COLO829 (cell line): ENCODE measurements around the gene ABHD11.
"Not testable (repeated sequence)": the region's sequence is repeated elsewhere in the genome, so short reads cannot be mapped to it uniquely, and the experiment has no call there.

ENCODE experiments used
- DNase-seq: peaks from one replicate; pipeline ENCODE4 v3.0.0; 2012; ENCODE audit warnings: low spot score

The ABHD11 gene

DNA sequence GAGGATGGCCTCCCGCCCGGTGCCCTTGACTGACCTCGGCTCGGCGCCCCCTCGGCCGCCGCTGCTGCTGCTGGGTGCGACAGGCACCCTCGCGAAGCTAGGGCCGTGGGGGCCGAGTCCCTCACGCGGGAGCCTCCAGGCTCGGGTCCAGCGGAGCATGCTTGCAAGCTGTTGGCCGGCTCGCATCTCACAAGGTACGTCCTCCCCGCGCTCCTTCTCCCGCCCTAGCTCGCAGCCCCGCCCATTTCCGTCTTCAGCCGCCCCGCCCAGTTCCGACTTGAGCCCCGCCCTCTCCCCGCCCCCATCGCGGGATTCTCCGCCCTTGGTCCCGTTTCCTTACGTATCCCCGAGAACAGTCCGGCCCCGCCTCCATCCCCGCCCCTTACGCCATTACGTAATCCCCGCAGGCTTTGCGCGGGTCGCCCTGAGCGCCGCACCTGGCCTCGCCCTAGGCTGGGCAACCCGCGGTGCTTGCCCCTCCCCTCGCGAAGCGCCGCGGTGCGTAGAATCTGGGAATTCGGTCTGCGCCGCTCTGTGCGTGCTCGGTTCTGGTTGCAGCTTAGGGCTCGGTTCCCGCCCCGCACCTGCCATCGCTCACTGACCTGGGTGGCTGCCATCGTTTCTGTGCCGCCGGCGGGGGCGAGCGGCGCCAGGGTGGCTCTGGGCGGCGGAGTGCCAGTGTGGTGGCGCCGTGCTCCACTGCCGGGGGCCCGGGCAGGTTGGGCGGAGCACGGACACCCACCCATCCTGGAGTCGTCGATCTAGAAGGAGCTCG is at the start of gene ABHD11:
Gene ABHD11 (minus strand): TSS at position 191 of the 775 bp plus-strand sequence. CDS start 32 bp downstream, at position 159.
- peak; percentile 100 for DNase-seq

DNA sequence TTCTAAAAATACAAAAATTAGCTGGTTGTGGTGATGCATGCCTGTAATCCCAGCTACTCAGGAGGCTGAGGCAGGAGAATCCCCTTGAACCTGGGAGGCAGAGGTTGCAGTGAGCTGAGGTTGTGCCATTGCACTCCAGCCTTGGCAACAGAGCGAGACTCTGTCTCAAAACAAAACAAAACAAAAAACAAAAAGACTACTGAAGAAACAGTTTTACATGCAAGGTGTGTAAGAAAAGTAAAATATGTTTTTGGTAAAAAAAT is 49.1 kb upstream of the ABHD11 start:
- DNase-seq = not testable (repeated sequence)

GRCh38 chr7:73786588-73786987 is 48.0 kb upstream of the ABHD11 start:
- no peak for DNase-seq

GRCh38 chr7:73779517-73779916 is 40.9 kb upstream of the ABHD11 start:
- DNase-seq = no peak

- DNase-seq = no peak
These were observed 40.3 kb upstream of the ABHD11 start for GRCh38 chr7:73778801-73779389.

DNA sequence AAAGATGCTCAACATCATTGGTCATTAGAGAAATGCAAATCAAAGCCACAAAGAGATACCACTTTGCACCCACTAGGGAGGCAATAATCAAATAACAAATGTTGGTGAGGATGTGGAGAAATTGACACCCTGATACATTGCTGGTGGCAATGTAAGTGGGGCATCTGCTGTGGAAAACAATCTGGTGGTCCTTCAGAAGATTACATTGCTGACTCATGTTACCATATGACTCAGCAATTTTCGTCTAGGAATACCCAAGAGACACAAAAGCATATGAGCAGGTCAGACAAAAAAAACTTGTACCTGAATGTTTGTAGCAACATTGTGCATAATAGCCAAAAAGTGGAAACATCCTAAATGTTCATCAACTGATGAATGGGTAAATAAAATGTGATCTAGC is 36.3 kb upstream of the ABHD11 start:
- DNase-seq = no peak

DNA sequence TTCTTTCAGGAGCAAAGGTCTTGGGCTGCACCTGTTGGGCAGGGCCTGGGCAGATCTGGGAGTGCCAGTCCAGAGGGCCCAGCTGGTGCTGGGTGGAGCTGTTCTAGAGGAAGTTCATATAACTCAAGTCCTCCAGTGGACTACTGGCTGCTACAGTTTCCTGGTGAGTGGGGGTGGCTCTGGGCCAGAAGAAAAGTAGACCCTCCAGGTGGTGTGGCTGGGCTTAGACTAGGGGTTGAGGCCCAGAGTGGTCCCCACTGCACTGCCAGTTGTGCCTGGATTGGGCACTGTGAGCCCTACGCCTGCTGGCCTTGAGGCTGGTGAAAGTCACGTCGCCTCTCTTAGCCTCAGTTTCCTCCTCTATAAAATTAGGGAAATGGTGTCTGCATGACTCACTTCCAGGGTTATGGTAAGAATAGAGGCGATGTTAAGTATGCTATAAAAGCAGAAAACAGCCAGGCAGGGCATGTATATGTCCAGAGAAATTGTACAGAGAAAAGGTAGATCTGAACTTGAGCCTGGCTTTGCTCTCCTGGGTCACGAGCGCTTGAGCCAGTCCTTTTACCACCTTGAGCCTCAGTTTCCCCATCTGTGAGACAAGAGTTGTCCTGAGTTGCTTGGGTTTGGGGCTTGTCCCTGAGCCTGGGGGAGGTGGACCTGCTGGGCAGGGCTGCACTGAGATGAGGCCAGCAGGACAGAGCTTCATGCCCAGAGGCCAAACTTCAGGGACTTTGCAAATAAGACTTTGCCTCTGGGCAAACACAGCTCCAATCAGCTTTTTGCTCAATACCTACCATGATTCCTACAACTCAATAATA is 35.3 kb upstream of the ABHD11 start:
- DNase-seq = no peak

DNA sequence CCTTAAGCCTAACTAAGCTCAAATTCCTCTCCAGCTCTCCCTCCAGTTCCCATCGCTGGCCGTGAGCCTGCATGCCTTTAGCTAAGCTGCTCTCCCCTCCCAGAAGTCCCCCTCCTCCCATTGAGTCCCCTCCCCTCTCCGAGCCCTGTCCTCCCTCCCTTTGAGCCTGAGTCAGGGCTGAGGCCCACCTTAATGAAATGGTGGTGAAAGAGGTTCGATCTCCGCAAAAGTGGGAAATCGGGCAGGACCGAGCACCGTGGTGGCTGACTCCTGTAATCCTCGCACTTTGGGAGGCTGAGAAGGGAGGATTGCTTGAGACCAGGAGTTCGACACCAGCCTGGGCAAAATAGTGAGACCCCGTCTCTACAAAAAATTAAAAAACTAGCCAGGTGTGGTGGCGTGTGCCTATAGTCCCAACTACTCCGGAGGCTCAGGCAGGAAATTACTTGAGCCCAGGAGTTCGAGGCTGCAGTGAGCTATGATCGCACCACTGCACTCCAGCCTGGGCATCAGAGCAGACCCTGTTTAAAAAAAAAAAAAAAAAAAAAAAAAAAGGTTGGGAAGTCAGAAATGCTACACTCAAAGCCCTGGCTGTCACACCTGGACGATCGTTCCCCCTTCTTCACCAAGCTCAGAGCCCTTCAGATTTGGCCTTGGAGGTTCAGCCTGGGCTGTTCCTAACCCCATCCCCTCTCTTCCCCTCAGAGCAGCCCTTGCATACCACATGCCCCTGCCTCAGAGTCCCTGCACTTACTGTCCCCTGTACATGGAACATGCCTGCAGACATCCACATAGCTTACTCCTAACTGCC is 32.5 kb upstream of the ABHD11 start:
- no peak for DNase-seq

- DNase-seq = no peak
These were observed 31.6 kb upstream of the ABHD11 start, which contains the start of gene CLDN3 for GRCh38 chr7:73770002-73770859. TSS of gene CLDN3 (minus strand) at chr7:73770270. CDS start at chr7:73770049, 221 bp downstream.

DNA sequence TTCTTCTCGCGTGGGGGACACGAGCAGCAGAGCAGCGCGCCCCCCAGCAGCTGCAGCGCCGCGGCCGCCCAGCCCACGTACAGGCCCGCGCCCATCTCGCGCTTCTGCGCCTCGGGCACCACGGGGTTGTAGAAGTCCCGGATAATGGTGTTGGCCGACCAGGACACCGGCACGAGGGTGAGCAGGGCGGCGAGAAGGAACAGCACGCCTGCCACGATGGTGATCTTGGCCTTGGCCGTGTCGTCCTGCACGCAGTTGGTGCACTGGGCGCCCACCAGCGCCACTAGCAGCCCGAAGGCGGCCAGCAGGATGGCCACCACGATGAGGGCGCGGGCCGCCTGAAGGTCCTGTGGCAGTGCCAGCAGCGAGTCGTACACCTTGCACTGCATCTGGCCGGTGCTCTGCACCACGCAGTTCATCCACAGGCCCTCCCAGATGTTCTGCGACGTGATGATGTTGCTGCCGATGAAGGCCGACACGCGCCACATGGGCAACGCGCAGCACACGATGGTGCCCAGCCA is 30.9 kb upstream of the ABHD11 start:
- no peak for DNase-seq

DNA sequence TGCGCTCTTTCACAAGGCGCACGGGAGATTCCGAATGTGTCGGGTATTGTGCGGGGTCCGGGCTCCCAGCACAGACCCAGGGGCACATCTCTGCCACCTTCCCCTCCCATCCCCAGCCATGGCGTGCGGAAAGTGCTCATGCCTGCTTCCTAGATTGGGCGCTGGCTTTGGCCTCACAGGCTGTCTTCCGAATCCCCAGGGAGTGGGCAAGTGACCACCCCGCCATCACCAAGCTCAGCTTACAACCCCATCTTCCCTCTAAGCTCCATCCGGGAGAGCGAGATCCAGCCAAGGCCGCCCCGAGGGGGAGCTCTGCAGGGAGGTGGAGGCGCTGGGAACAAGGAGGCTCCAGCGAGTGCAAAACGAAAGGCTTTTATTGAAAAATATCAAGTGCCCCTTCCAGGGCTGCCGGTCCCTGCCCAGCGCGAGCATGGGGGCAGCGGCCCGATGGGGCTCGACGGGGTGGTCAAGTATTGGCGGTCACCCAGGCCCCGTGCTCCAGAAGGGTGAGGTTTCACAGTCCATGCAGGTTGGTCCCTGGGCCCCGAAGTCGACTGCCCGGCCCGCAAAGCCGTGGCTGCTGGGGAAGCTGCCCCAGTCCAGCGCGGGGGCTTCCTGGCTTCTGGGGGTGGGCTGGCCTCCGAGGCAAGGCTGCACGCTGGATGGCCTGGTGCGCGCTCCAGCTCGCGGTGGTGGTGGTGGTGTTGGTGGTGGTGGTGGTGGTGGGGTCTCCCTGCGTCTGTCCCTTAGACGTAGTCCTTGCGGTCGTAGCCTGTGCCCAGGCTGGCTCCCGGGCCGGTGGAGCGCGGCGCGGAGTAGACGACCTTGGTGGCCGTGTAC is 30.3 kb upstream of the ABHD11 start:
- no peak for DNase-seq

DNA sequence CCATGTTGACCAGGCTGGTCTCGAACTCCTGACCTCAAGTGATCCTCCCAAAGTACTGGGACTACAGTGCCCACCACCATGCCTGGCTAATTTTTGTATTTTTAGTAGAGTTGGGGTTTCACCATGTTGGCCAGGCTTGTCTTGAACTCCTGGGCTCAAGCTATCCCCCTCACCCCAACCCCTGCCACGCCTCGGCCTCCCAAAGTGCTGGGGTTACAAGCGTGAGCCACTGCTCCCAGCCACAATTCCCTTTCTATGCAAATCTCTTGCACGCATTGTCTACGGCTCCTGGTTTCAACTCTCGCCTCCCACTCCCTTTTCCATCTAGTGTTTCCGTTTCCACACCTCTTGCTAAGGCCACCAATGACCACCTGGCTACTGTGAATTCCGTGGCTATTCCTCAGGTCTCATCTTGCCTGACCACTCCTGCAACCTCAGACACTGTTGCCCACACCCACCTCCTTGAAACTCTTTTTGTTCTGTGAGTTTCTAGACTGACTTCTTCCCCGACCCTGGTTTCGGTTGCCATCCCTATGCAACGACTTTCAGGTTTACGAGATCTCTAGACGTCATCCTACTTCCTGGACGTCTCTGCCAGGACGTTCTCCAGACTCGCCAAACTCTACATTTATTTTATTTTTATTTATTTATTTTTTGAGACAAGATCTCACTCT is 28.1 kb upstream of the ABHD11 start:
- DNase-seq = no peak

DNA sequence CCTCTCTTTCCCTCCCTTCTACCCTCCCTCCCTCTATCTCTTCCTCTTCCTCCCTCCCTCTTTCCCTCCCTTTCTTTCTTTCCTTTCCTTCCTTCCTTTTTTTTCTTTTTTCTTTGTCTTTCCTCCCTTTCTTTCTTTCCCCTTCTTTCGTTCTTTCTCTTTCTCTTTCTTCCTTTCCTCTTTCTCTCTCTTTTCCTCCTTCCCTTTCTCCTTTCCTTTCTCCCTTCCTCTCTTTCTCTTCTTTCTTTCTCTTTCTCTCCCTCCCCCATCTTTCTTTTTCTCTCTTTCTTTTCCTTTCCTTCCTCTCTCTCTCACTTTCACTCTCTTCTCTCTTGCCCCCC is 24.0 kb upstream of the ABHD11 start:
- DNase-seq = no peak

GRCh38 chr7:73761854-73762658 is 23.5 kb upstream of the ABHD11 start:
- DNase-seq = no peak

DNA sequence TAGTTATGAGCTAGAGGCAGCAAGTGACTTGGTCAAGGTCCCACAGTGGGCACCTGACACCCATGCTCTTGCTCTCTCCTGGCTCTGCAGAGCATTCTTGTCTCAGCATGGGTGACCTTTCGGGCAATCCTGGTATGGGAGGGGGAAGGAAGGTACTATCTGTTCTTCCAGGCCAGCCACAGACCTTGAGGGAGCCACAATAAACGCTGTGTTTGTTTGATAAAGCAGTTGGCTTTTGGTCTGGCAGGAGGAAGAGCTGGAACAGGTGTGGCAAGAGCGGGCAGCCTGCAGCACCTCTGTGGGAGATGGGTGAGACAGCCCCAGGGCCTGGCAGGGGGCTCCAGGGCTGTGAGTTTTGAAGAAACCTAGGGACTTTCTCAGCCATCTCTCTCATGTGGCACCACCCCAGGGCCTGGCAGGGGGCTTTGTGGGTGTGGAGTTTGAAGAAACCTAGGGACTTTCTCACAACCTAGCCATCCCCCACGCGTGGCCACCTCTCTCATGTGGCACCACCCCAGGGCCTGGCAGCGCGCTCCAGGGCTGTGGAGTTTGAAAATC is 20.1 kb upstream of the ABHD11 start:
- DNase-seq = no peak

DNA sequence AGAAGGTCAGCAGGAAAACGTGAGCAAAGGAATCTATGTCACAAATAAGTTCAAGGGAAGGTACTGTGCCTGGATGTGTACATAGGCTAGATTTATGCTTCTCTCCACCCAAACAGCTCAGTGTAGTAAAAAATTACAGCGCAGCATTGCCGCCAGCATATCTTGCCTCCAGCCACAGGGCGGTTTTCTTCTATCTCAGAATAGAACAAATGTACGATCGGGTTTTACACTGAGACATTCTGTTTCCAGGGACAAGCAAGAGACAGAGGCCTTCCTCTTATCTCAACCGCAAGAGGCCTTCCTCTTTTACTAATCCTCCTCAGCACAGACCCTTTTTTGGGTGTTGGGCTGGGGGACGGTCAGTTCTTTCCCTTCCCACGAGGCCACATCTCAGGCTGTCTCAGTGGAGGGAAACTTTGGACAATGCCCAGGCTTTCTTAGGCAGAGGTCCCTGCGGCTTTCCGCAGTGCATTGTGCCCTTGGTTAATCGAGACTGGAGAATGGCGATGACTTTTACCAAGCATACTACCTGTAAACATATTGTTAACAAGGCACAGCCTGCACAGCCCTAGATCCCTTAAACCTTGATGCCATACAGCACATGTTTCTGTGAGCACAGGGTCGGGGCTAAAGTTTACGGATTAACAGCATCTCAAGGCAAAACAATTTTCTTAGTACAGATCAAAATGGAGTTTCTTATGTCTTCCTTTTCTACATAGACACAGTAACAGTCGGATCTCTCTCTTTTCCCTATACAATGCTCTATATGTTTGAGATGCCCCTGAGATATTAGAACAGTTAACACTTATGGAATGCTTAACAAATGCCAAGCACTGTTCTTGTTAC is 11.6 kb upstream of the ABHD11 start:
- no peak for DNase-seq

GRCh38 chr7:73746378-73746777 is 7.8 kb upstream of the ABHD11 start:
- no peak for DNase-seq
